ENCODE measurements around the gene GPR78.

DNA sequence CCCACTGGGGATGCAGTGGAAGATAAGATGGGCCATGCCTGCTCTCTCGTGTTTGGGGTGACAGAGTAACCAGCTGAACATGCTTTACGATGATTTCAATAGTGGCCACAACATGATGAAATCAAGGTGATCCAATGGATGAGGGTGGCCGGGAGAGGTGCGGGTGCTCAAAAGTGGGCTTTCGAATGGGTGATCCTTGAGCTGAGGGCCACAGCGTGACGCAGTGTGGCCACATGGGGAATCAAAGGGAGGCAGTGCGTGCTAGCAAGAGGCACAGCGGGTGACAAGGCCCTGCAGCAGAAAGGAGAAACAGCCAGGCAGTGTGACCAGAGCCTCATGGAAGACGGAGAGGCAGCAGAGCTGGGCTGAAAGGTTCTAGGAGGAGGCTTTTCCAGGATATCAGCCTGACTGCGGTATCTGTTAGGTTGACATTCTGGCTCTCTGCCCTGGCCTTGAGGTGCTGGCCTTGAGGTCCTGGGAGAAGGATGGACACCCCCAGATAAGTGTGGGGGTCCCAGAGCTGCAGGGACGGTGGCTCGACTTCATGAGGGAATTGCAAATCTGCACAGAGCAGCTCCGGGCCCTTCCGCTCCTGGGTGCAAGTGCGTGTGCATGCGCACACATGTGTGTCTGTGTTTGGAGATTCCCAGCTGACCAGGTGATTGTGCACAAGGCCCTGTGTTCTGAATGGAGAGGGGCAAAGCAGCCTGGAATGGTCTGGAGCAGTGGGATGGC is 38.0 kb upstream of the GPR78 start:
- TF ChIP-seq, protein P1, sequence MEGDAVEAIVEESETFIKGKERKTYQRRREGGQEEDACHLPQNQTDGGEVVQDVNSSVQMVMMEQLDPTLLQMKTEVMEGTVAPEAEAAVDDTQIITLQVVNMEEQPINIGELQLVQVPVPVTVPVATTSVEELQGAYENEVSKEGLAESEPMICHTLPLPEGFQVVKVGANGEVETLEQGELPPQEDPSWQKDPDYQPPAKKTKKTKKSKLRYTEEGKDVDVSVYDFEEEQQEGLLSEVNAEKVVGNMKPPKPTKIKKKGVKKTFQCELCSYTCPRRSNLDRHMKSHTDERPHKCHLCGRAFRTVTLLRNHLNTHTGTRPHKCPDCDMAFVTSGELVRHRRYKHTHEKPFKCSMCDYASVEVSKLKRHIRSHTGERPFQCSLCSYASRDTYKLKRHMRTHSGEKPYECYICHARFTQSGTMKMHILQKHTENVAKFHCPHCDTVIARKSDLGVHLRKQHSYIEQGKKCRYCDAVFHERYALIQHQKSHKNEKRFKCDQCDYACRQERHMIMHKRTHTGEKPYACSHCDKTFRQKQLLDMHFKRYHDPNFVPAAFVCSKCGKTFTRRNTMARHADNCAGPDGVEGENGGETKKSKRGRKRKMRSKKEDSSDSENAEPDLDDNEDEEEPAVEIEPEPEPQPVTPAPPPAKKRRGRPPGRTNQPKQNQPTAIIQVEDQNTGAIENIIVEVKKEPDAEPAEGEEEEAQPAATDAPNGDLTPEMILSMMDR (conservative IDR thresholded peaks at IDR 0.05; ENCODE audit: low read depth, low read length): no peak
- no peak for TF ChIP-seq POLR2A (IDR thresholded peaks at IDR 0.05; ENCODE audit: low read depth, low read length)
- no peak for TF ChIP-seq NFE2L2 (IDR thresholded peaks at IDR 0.05; ENCODE audit: low read depth, low read length)
- TF ChIP-seq MXI1 (IDR thresholded peaks at IDR 0.05; ENCODE audit: borderline replicate concordance, low read depth, low read length): no peak
- TF ChIP-seq FOS (IDR thresholded peaks at IDR 0.05; ENCODE audit: low read depth, low read length): no peak
- TF ChIP-seq USF2 (IDR thresholded peaks at IDR 0.05; ENCODE audit: low read depth, low read length): no peak
- TF ChIP-seq RAD21 (IDR thresholded peaks at IDR 0.05; ENCODE audit: low read length): no peak
- no peak for TF ChIP-seq RCOR1 (IDR thresholded peaks at IDR 0.05; ENCODE audit: insufficient replicate concordance, low read length)
- TF ChIP-seq RFX5 (IDR thresholded peaks at IDR 0.05; ENCODE audit: low read depth, low read length): no peak
- no peak for TF ChIP-seq MAZ (IDR thresholded peaks at IDR 0.05; ENCODE audit: borderline replicate concordance, low read depth, low read length)
- TF ChIP-seq, protein P2, sequence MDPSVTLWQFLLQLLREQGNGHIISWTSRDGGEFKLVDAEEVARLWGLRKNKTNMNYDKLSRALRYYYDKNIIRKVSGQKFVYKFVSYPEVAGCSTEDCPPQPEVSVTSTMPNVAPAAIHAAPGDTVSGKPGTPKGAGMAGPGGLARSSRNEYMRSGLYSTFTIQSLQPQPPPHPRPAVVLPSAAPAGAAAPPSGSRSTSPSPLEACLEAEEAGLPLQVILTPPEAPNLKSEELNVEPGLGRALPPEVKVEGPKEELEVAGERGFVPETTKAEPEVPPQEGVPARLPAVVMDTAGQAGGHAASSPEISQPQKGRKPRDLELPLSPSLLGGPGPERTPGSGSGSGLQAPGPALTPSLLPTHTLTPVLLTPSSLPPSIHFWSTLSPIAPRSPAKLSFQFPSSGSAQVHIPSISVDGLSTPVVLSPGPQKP (IDR thresholded peaks at IDR 0.05; ENCODE audit: borderline replicate concordance, low read depth, low read length): no peak
- TF ChIP-seq CEBPB (IDR thresholded peaks at IDR 0.05; ENCODE audit: low read depth, low read length): no peak
- no peak for TF ChIP-seq MAFK (IDR thresholded peaks at IDR 0.05; ENCODE audit: low read depth, low read length)
- TF ChIP-seq BHLHE40 (IDR thresholded peaks at IDR 0.05; ENCODE audit: low read depth, low read length): no peak

Data from IMR-90 (cell line).